Caco-2 (cell line): Measurements from ENCODE around the gene EBF3. TPM values are rescaled to one million over a fixed set of nuclear protein-coding genes. Genes with fewer than 3 reads are reported as not detected.

Experiments used
- BruUV-seq: library from RNA; stranded (reverse); fragments of 400-500 nt; replicated peaks from 2 replicates; lab custom pipeline; 2021; lab: Mats Ljungman, UMichigan
- CTCF ChIA-PET: fragments of 300-600 bp; sonication (Branson Sonifier 250); formaldehyde crosslinking; loops from one replicate; lab custom pipeline; 2022; ENCODE audit warnings: antibody characterized with exemption; lab: Charles Lee
- POLR2A ChIA-PET: fragments of 300-600 bp; sonication (Branson Sonifier 250); formaldehyde crosslinking; loops from one replicate; lab custom pipeline; 2022; ENCODE audit warnings: antibody characterized with exemption; lab: Charles Lee
- DNase-seq, 2 experiments: peaks; one replicate each; pipeline versions ENCODE4 v3.0.0 to v3.0.0-alpha.2; 2020 to 2022
- H3K27me3 ChIP-seq: replicated peaks from 2 replicates; pipeline ENCODE4 v1.6.0; 2011; ENCODE audit warnings: low read length; ENCODE audit not compliant: control insufficient read depth, insufficient read depth
- H3K36me3 ChIP-seq: 2 replicates; pipeline ENCODE4 v1.5.1; 2011; ENCODE audit warnings: low read length; ENCODE audit not compliant: control insufficient read depth, insufficient read depth
- H3K4me1 ChIP-seq: fragments of 250-450 bp; sonication (Bioruptor Pico); 2 replicates; pipeline ENCODE4 v1.5.1; 2020; ENCODE audit warnings: mild to moderate bottlenecking
- H3K4me3 ChIP-seq: 2 replicates; pipeline ENCODE4 v1.5.1; 2011; ENCODE audit warnings: low read depth, mild to moderate bottlenecking, control low read depth, low read length
- H3K9me3 ChIP-seq: fragments of 250-450 bp; sonication (Bioruptor Pico); 2 replicates; pipeline ENCODE4 v1.5.1; 2020; ENCODE audit warnings: mild to moderate bottlenecking, moderate library complexity
- H3K27ac Mint-ChIP-seq: one replicate; pipeline ENCODE4 v1.8.0; 2022; ENCODE audit warnings: mixed read lengths; ENCODE audit not compliant: unreplicated experiment
- H3K27me3 Mint-ChIP-seq: one replicate; pipeline ENCODE4 v1.8.0; 2022; ENCODE audit warnings: mixed read lengths; ENCODE audit not compliant: insufficient read depth, unreplicated experiment
- H3K36me3 Mint-ChIP-seq: one replicate; pipeline ENCODE4 v1.8.0; 2022; ENCODE audit warnings: mild to moderate bottlenecking, mixed read lengths; ENCODE audit not compliant: insufficient read depth, unreplicated experiment
- H3K4me1 Mint-ChIP-seq: one replicate; pipeline ENCODE4 v1.8.0; 2022; ENCODE audit warnings: low read depth, mixed read lengths; ENCODE audit not compliant: unreplicated experiment
- H3K4me3 Mint-ChIP-seq: one replicate; pipeline ENCODE4 v1.8.0; 2022; ENCODE audit warnings: mild to moderate bottlenecking, moderate library complexity, mixed read lengths; ENCODE audit not compliant: unreplicated experiment
- H3K9me3 Mint-ChIP-seq: one replicate; pipeline ENCODE4 v1.8.0; 2022; ENCODE audit warnings: mixed read lengths; ENCODE audit not compliant: unreplicated experiment
- CTCF ChIP-seq, 2 experiments: fragments of 200-600 bp in 1 of 2; IDR thresholded peaks; 1 replicate in 1 of 2; 2 replicates in 1 of 2; pipeline versions ENCODE4 v1.5.1 to v1.8.0; 2011 to 2022; ENCODE audit warnings: antibody characterized with exemption in 1 of 2, control low read depth in 1 of 2, inconsistent platforms in 1 of 2, low read depth in 1 of 2, low read length in 1 of 2, mild to moderate bottlenecking in 1 of 2, moderate library complexity in 1 of 2; ENCODE audit not compliant: insufficient read depth in 1 of 2, severe bottlenecking in 1 of 2, unreplicated experiment in 1 of 2
- intact Hi-C: fragments of 100-400 bp; cut with micrococcal nuclease; formaldehyde crosslinking; loops from one replicate; pipeline ENCODE4 v1.10.0; 2022; ENCODE audit not compliant: unreplicated experiment
- total RNA-seq: library from RNA; stranded (reverse); gene quantifications from 2 replicates; pipeline ENCODE4 v1.2.3, GENCODE V29; 2022

The EBF3 gene
- total RNA-seq, 1 experiment from 2014 or later = 0.79 TPM

GRCh38 chr10:129865960-129866359 lies 98.1 kb downstream of the EBF3 start:
- Mint-ChIP-seq H3K36me3 (no peaks in the 10 kb centered on the region), H3K4me3 (no peak overlapping the region), H3K4me1 (no peaks in the 10 kb centered on the region), H3K27ac (no peak overlapping the region), H3K9me3 (no peaks in the 10 kb centered on the region), H3K27me3 (no peaks in the 10 kb centered on the region)
- CTCF ChIA-PET = interaction anchor here (0.6 to 1.6 kb wide), 2 partner anchors 12 kb away, joined by 3 to 8 read pairs; no protein-coding TSS in a partner anchor
- Histone ChIP-seq H3K4me1 (peaks cover 14% of the 10 kb centered on the region), H3K4me3 (no peak overlapping the region), H3K9me3 (no peaks in the 10 kb centered on the region), H3K36me3 (no peaks in the 10 kb centered on the region), H3K27me3 (no peaks in the 10 kb centered on the region)
- DNase-seq = peak; percentile 37 to 51
- no TSS peak for BruUV-seq
- intact Hi-C loops = no loop called here
- no peak for TF ChIP-seq CTCF (IDR thresholded peaks at IDR 0.05; ENCODE audit: insufficient read depth in 1 of 2, low read depth in 1 of 2, low read length in 1 of 2, severe bottlenecking in 1 of 2, unreplicated experiment in 1 of 2)
- POLR2A ChIA-PET = no interaction called here

GRCh38 chr10:129865413-129865812 lies 98.7 kb downstream of the EBF3 start:
- no peaks in the 10 kb centered on the region for H3K4me1 Mint-ChIP-seq
- ChIA-PET CTCF (interaction anchor here (1.6 kb wide), 1 partner anchor 11 kb away, joined by 3 read pairs; no protein-coding TSS in a partner anchor), POLR2A (no interaction called here)
- H3K36me3 ChIP-seq = no peaks in the 10 kb centered on the region
- TF ChIP-seq CTCF (IDR thresholded peaks at IDR 0.05; ENCODE audit: insufficient read depth in 1 of 2, low read depth in 1 of 2, low read length in 1 of 2, severe bottlenecking in 1 of 2, unreplicated experiment in 1 of 2) = no peak
- no peaks in the 10 kb centered on the region for H3K27me3 Mint-ChIP-seq
- DNase-seq = no peak
- no peaks in the 10 kb centered on the region for H3K9me3 ChIP-seq
- no peaks in the 10 kb centered on the region for H3K9me3 Mint-ChIP-seq
- H3K27ac Mint-ChIP-seq = no peak overlapping the region
- no TSS peak for BruUV-seq
- H3K4me3 Mint-ChIP-seq = no peak overlapping the region
- no peaks in the 10 kb centered on the region for H3K27me3 ChIP-seq
- H3K4me3 ChIP-seq = no peak overlapping the region
- intact Hi-C loops = no loop called here
- peaks cover 14% of the 10 kb centered on the region for H3K4me1 ChIP-seq
- H3K36me3 Mint-ChIP-seq = no peaks in the 10 kb centered on the region

GRCh38 chr10:129864601-129865126 lies 99.4 kb downstream of the EBF3 start:
- H3K4me1 ChIP-seq = peaks cover 14% of the 10 kb centered on the region
- no peaks in the 10 kb centered on the region for H3K27me3 ChIP-seq
- no peaks in the 10 kb centered on the region for H3K36me3 Mint-ChIP-seq
- no peak overlapping the region for H3K27ac Mint-ChIP-seq
- H3K4me1 Mint-ChIP-seq = no peaks in the 10 kb centered on the region
- TF ChIP-seq CTCF (IDR thresholded peaks at IDR 0.05; ENCODE audit: insufficient read depth in 1 of 2, low read depth in 1 of 2, low read length in 1 of 2, severe bottlenecking in 1 of 2, unreplicated experiment in 1 of 2) = no peak
- H3K36me3 ChIP-seq = no peaks in the 10 kb centered on the region
- H3K4me3 Mint-ChIP-seq = no peak overlapping the region
- H3K9me3 Mint-ChIP-seq = no peaks in the 10 kb centered on the region
- no peaks in the 10 kb centered on the region for H3K27me3 Mint-ChIP-seq
- H3K4me3 ChIP-seq = no peak overlapping the region
- intact Hi-C loops = no loop called here
- ChIA-PET POLR2A (no interaction called here), CTCF (interaction anchor here (1.6 kb wide), 1 partner anchor 11 kb away, joined by 3 read pairs; no protein-coding TSS in a partner anchor)
- no peak for DNase-seq
- no TSS peak for BruUV-seq
- H3K9me3 ChIP-seq = no peaks in the 10 kb centered on the region
